Stimulated activated CD4-positive, alpha-beta T cell treated with anti-CD3 and anti-CD28 coated beads, Interleukin-15, amount 100 ng/mL, for 48 hours (primary cell): Measurements from ENCODE around the gene RRAGD.
"Not testable (repeated sequence)": the region's sequence is repeated elsewhere in the genome, so short reads cannot be mapped to it uniquely, and the experiment has no call there.

Experiments used
- DNase-seq, 2 donors: peaks; one replicate each; pipeline ENCODE4 v3.0.0-alpha.2; 2020; ENCODE audit warnings: low read depth in 2 of 2

Gene RRAGD

DNA sequence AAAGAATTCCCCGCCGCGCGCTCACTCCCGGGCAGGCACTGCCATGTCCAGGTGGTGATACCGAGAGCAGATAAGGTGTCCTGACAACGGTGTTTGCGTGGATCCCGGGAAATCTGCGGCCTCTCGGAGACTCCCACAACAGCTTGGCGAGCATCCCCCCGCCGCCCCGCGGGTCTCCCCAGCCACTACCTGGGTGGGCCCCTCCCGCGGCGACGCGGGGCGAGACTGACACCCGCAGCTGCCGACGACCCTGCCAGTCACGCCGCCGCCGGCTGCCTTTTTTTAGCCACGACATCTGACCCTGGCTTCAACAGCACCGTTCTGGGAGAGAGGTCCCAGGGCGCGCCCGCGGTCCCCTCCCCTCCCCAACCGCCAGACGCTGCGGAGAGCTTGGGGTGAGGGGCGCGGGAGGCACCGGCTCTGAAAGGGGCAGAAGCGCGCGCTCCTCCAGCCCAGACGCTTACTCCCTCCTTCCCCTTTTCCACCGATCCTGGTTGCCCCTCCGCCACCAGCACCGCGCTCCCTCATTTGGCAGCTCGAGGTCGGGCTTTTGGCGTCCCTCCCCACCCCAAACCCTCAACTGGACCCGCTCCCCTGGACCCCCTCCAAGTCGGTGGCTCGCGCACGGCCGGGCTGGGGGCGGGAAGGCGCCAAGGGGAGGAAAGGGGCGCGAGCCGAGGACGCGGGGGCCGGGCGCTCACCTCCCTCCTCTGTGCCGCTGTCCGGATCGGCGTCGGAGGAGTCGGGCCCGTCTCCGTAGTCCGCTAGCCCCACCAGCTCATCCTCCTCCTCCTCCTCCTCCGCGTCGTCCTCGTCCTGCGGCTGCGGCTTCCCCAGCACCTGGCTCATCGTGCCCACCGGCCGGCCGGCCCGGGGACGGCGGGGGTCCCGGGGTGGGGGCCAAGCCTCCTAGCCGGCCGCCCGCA is 665 bp downstream of the RRAGD start:
- DNase-seq = peak in 1 of 2 donors; percentile 18

DNA sequence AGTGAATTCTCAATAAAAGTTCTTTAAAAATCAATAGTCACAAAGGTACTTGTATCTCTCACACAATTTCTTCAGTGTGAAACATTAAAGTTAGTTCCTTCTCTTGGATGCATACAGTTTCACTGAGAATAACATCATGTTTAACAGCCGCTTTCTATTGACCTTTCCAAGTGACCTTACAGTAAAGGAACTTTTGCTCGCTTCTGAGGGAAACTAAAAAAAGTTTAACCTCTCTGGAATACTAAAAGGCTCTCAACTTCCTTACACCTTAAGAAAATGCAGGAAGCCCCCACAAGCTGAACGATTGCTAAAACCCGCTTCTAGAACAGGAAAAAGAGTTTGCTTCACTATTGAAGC is 1.3 kb downstream of the RRAGD start:
- DNase-seq = no peak

DNA sequence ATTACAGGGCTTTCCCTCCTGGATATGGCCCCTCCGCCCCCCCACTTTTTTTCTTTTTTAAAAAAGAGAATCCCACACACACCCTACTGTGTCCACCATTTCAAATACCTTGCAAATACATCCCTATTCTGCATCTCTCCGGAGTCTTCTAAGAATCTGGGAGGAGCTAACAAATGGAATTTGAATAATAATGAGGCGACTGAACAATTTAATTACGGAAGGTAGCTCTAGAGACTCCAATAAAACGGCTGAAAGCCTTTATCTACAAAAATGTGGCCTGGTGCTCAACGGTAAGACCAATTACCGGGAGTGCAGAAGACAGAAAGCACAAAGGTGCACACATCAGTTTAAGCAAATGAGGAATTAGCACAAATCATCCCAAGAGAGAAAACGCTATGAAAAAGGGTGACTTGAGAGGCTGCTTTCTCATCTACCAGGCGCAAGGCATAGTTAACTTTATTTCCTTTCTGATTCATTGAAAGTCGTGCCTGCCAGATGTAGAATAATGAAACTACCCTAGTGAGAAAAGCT is 1.8 kb downstream of the RRAGD start:
- no peak for DNase-seq

DNA sequence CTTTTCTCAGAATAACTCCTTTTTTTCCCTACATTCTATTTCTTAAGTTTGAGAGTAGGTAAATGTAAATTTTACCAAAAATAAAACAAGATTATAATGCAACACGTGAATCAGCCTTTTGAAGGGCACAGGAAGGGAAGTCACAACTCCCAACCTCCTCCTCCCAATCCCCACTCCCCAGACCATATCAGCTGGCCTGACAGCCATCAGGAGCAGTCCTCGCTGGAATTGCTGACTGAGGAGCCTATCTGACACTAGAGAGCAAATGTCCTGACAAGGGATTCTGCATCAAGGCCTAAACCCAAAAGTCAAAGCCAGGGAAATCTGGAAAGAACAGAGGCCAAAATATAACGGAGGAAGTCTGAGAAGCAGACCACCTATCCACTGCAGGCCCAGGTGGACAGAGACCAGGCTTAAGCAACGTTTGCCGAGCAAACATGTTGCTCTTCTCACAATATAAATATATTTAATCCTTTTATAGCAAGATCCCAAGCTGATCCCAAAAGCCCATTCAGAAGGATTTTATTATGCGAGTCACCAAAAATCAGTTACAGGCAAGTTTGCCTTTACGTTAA is 2.5 kb downstream of the RRAGD start:
- no peak for DNase-seq

DNA sequence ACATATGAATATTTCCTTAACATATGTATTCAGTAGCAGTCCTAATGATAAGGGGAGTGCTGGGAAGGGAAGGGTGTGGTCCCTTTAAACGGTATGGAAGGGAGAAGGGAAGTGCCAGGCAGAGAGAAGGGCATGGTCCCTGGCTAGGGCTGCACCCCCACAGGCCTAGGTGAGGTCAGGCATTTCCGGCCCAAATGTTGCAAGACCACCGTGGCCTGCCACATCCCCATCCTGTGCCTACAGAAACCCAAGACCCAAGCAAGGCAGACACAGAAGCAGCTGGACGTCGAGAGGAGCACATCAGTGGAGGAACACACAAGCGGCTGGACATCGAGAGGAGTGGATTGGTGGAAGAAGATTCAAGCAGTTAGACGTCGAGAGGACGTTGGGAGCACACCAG is 5.9 kb downstream of the RRAGD start:
- DNase-seq = no peak

DNA sequence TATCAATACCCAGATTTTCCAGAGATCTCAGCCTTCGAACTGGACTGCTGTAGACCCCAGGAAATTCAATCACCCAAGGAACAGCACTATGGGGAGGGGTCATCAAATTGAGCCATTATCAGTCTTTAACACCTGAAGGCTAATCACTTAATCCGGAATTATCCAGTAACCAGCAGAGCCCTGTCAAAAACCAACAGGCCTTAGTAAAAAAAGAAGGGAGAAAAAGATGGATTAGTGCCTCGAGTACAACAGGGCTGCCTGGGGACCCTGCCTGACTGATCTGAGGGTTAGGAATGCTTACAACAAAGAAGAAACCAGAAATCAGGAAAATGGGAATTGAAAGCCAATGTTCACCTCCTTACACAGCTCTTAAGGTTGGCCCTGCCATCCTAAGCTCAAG is 7.6 kb downstream of the RRAGD start:
- DNase-seq = no peak

DNA sequence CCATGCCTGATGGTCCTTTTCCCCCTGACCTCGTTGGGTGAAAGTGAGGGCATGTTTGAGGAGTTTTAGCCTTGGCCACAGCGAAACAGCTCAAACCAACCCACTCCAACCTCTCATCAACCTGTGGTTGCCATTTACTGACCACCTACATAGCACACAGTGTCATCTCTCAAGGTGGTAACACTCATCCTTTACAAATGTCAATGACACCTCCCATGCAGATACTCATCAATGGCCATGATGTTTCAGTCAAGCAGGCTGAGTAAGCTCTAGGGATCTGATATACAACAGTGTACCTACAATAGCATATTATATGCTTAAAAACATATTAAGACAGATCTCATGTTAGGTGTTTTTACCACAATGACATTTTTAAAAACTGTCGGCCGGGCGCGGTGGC is 9.3 kb downstream of the RRAGD start:
- no peak for DNase-seq

DNA sequence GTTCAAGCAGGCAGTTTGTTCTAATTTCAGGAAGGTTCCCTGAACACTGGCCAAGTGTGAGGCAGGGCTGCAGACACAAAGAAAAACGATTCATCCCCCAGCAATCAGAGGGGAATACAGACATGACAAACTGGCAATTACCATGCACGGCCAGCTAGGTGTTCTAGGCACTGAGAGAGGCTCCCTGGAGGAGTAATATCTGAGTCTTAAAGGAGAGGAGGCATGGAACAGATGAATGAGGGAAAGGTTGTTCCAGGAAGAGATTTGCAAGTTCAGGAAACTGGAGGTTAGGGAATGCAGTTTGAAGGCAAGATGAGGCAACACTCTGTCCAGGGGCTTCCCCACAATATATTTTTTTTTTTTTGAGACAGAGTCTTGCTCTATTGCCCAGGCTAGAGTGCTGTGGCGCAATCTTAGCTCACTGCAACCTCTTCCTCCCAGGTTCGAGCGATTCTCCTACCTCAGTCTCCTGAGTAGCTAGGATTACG is 11.1 kb downstream of the RRAGD start:
- DNase-seq = no peak

DNA sequence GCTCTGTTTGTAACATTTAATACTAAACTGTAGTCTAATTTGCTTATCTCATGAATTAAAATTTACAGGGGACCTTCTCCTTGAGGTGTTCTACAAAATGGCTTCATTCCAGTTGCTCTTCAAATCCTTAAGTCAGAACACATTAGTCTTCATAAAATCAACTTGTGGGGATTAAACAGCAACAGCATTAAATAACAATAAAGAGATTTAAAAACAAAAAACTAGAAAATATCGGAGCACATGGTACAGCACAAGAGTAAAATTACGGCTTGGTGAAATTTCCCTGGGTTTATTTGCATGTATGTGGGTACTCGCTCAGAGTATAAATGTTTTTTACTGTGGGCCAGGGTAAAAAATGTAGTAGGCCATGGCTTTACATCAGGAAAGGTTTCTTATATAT is 12.0 kb downstream of the RRAGD start:
- no peak for DNase-seq

DNA sequence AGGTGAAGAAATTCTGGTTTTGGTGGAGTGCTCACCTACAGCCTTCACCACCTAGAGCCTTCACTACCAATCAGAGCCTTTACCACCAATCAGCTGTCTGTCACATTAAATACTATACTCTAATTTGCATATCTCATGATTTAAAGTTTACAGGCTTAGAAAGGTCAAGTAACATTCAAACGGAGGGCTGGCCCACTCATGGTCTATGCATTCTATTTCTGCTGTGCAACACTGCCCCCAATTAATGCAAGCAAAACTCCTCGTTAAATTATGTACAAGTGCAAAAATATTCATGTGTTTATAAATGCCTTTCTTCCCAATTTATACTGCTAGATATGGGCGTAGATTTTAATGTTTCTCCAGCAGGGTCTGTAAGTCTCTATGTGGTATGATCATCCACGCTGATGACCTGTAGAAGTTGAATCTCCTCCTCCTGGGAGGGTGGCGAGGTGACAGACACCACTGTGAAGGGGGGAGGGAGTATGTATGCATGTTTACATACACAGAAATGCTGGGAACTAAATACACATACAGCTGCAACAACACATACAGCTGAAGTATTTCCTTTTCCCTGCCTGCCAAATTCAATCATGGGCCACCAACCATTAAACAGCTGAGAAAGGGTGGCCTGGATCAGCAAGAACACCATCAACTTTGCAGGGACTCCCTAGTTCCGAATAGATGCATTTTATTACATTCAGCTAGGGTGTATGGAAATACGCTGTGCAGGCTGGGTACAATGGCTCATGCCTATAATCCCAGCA is 13.1 kb downstream of the RRAGD start:
- DNase-seq = no peak

DNA sequence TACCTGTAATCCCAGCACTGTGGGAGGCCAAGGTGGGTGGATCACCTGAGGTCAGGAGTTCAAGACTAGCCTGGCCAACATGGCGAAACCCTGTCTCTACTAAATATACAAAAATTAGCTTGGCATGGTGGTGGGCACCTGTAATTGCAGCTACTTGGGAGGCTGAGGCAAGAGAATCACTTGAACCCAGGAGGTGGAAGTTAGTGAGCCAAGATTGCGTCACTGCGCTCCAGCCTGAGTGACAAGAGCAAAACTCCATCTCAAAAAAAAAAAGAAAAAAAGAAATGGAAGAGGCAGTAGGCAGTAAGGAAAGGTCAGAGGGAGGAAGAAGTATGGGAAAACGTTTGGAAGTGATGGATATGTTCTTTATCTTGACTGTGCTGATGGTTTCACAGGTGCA is 14.2 kb downstream of the RRAGD start:
- DNase-seq = not testable (repeated sequence)

DNA sequence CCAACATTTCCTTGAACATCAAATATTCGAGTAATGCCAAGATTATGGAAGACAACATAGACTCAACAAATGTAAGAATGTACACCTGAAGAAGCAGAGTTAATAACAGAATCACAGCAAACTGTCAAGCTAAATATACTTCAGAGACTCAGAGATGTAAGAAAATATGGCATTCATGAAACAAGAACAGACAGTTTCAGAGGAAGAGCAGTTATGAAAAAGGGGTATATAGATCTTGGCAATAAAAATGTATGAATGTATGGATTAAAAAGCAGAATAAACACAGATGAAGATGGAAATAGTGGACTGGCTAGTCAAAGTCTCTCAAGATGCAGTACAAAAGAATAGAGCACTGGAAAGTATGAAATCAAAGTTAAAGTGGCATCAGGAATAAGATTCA is 18.4 kb downstream of the RRAGD start:
- DNase-seq = no peak

DNA sequence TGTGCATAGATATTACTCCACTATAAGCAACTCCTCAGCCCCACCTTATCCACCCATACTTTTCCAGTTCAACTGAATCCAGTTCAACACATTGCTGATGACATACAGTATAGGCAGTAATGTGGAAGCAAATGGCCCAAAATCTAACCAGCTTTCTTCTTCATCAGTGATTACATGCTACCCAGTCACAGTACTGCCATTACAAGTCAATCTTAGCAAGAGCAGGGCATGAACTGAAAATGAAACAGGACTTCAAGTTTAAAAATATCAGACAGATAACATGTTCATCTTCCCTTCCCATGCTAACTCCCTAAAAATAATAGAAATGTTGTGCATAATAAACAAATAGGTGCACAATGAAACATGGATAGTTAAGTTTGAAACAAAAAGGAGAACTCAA is 19.2 kb downstream of the RRAGD start:
- DNase-seq = no peak

DNA sequence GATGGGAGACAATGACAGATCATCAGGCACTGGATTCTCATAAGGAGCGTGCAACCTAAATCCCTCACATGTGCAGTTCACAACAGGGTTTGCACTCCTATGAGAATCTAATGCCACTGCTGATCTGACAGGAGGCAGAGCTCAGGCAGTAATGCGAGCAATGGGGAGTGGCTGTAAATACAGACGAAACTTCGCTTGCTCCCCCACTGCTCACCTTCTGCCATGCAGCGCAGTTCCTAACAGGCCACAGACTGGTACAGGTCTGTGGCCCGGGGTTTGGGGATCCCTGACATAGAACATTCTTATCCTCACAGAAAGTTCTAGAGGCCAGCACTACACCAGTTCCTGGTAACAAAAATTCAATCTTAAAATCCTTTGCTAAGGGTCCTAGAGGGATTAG is 23.2 kb downstream of the RRAGD start:
- DNase-seq = no peak

DNA sequence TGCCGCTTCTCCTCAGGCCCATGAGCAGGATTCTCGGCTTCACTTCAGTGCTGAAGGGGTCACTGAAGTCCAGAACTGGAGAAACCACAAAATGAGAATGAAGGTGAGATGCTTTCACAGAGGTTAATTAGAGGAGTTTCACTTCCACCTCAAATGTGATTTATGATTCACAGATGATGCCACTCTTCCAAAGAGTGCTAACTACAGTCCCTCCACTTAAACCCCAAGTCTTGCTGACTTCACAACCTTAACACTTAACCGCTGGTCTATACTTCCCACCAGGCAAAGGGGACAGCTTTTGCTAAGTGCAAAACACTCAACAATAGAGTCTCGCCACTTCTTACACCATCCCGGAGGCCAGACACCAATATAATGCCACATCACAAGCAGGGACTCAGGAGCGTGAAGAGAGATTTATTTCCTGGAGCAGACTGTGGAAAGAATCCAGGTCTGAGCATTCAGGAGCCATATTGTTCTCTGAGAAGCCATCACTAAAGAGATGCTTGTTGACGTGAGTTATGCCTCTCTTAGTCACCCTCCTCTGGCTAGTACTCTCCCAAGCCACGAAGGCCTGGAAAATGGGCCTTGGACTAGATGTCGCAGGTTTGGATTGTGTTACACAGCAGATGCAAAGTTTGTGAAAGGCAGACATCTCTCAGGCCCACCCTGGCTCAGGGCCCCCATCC is 24.4 kb downstream of the RRAGD start:
- no peak for DNase-seq

DNA sequence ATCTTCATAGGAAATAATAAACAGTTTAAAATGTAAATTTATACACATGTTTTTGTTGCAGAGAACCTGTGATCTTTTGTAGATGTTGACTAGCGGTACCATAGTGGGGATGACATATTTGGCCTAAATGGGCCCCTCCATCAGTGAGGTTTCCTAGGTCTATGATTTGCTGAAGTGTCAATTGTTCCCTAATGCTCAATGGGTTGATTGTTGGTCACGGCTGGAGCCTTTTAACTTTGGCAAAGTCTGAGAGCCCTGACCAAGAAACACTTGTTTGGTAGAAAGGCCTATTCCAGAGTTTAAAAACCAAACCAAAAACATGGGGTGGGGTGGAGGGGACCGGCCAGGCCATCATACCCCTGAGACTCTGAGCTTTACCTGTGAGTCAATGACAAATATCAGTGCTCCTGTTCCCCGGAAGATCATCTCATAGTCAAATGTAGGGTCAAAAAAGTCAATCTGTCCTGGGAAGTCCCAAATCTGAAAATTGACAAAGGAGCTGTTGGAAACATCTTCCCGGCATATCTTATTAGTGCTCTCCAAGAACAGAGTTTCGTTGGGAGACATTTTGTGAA is 25.1 kb downstream of the RRAGD start:
- DNase-seq = no peak

DNA sequence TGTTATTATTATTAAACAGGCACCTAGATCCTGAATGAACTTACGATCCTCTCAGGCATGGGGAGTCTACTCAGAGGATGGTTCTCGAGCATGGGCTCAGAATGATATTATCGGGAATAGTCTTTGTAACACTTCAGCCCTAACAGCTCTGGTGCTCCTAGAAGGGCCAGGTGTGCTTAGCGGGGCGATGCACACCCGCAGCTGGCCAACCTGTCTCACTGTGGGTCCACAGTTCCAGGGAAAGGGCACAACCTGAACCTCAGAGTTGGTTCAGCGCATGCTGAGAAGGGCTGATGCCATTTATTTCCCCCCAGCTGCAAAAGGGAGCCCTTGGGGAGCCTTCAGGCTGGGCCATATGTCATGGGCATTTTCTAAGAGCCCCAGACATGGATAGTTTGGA is 26.2 kb downstream of the RRAGD start:
- no peak for DNase-seq

DNA sequence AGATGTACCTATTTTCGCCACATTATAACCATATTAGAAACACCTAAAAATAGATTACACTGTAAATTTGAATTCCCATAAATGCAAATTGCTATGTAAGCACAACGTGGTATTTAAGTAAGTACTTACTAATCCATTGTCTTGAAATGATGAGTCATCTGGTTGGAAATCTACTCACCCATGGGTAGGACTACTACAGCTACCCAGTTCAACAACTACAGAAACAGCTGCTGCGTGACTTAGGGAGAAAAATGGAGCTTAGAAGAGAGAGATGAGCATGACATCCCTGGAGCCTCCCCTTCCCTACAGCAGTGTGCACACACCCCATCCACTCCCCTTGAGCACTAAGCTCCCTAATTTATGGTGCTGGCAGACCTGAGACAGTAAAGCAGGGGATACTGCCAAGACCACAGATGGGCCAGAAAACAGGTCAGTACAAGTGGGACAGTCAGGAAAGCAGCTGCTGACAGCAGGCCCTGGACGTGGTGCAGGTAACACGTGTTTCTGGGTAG is 26.9 kb downstream of the RRAGD start:
- no peak for DNase-seq

DNA sequence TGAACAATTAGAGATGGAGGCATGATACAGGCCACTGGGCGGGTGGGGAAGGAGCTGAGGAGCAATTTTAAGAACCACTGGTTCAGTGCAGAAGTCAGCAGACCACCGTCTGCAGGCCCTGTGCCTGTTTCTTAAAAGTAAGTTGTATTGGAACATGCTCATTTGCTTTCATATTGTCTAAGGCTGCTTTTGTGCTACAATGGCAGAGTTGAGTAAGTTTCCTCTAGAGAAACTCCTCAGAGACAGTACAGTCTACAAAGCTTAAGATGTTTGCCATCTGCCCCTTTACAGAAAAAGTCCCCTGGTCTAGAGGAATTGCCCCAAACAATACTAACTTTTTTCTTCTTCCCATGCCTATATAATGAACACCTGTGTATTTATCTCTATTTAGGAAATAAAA is 31.0 kb downstream of the RRAGD start:
- DNase-seq = no peak

DNA sequence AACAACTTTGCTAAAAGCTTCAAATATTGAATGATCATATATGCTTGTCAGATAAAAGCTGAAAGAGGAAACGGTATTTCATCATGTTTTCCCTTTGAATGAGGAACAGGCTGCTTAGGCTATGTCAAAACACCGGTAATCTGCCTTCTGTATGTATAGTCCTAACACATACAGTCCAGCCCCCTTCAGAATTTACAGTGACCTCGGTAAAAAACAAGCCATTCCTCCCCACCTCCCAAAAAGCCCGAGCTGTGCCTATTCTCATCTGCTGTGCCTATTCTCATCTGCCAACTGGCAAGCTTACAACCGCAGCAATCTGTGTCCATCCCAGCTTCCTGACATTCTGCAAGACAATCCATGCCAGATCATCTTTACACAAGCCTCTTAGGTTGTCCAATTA is 32.8 kb downstream of the RRAGD start:
- no peak for DNase-seq

DNA sequence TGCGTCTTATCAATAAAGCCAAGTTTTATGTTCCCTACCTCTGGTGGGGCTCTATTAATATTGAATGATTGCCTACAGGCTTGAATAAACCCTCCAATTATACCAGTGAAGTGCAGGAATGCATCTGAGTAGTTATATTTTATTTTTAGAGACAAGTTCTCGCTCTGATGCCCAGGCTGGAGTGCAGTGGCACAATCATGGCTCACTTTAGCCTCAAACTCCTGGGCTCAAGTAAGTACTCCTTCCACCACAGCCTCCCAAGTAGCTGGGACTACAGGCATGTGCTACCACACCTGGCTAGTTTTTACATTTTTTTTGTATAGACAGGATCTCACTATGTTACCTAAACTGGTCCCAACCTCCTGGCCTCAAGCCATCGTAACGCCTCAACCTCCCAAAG is 33.4 kb downstream of the RRAGD start:
- no peak for DNase-seq
